ENCODE data around the gene DNAH10. TPM values are rescaled to one million over a fixed set of nuclear protein-coding genes. Genes with fewer than 3 reads are reported as not detected.

Gene DNAH10
- total and polyA plus RNA-seq, 2 of the 13 experiments (the other 11 are each of a cell fraction or from before 2014, with no cell fraction given) = 0.01 to 0.02 TPM

- no peak for TF ChIP-seq FIP1L1 (IDR thresholded peaks at IDR 0.05; ENCODE audit: borderline replicate concordance, insufficient read depth, low read depth, low read length)
- TF ChIP-seq ZBTB1 (CRISPR knock-in tag; IDR thresholded peaks at IDR 0.05; ENCODE audit: borderline replicate concordance) = no peak
- no peak for TF ChIP-seq XBP1 (CRISPR knock-in tag; IDR thresholded peaks at IDR 0.05)
- peak; percentile 46 for TF ChIP-seq ZNF883 (CRISPR knock-in tag; IDR thresholded peaks at IDR 0.05; ENCODE audit: not compliant biosample characterization)
- 0 out of 2 replicates have a peak, but pooled peaks have one; percentile 51 for TF ChIP-seq AKAP8 (CRISPR knock-in tag; IDR thresholded peaks at IDR 0.05)
- no peak for TF ChIP-seq ZFP37 (CRISPR knock-in tag; IDR thresholded peaks at IDR 0.05; ENCODE audit: borderline replicate concordance)
- no peak for TF ChIP-seq ZNF33B (CRISPR knock-in tag; IDR thresholded peaks at IDR 0.05)
- no peak for TF ChIP-seq BRD4 (CRISPR knock-in tag; IDR thresholded peaks at IDR 0.05)
- no peak for TF ChIP-seq YEATS2 (CRISPR knock-in tag; IDR thresholded peaks at IDR 0.05; ENCODE audit: borderline replicate concordance)
- TF ChIP-seq THAP9 (CRISPR knock-in tag; IDR thresholded peaks at IDR 0.05; ENCODE audit: borderline replicate concordance) = no peak
- TF ChIP-seq FOXP4 (CRISPR knock-in tag; IDR thresholded peaks at IDR 0.05) = no peak
- no peak for TF ChIP-seq SIN3B (IDR thresholded peaks at IDR 0.05; ENCODE audit: low read length)
- TF ChIP-seq RFX3 (CRISPR knock-in tag; IDR thresholded peaks at IDR 0.05) = peak; percentile 61
- TF ChIP-seq ZNF615 (CRISPR knock-in tag; IDR thresholded peaks at IDR 0.05; ENCODE audit: borderline replicate concordance) = no peak
- no peak for TF ChIP-seq ZNF878 (CRISPR knock-in tag; IDR thresholded peaks at IDR 0.05)
- no peak for TF ChIP-seq ZNF431 (CRISPR knock-in tag; IDR thresholded peaks at IDR 0.05; ENCODE audit: borderline replicate concordance, low read depth)
- no peak for TF ChIP-seq PRDM4 (CRISPR knock-in tag; IDR thresholded peaks at IDR 0.05; ENCODE audit: borderline replicate concordance)
- no peak for TF ChIP-seq ZNF337 (CRISPR knock-in tag; IDR thresholded peaks at IDR 0.05; ENCODE audit: borderline replicate concordance, low read depth)
- no peak for TF ChIP-seq RBAK (CRISPR knock-in tag; IDR thresholded peaks at IDR 0.05)
- no peak for TF ChIP-seq RBM39 (IDR thresholded peaks at IDR 0.05; ENCODE audit: low read depth, low read length, poor library complexity, severe bottlenecking)
Measured at GRCh38 chr12:123761841-123762714, at the start of gene DNAH10 (continued).
